GM21390 (cell line): ENCODE measurements around the gene SGCG.

Source experiments
- ATAC-seq: cut with Tn5 transposase; IDR thresholded peaks from one replicate; pipeline ENCODE4 v1.9.1; 2021; ENCODE audit not compliant: unreplicated experiment

SGCG gene

DNA sequence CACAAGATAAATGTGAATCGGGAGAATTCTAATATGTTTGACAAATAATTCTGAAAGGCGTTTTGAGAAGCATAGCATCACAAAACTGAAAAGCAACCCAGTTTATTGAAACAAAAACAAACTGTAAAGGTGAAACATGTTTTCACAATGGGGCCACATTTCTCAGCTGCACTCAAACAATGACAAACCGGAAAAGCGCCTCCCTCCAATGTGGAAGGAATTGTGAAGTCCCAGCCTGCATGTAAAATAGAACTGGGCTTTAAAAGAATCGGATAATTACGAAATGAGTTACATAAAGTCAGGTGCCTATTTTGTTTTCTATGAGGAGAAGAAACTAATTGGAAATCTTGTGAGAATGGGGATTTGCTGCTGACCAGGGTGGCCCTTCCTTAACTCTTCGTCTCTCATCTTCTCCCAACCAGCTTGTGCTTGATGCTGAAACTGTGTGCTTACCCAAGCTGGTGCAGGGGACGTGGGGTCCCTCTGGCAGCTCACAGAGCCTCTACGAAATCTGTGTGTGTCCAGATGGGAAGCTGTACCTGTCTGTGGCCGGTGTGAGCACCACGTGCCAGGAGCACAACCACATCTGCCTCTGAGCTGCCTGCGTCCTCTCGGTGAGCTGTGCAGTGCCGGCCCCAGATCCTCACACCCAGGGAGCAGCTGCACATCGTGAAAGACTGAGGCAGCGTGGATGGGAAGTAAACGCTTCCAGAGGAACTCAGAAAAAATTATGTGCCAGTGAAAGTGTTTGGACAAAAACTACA, 143.3 kb downstream of the SGCG start:
- no peak for ATAC-seq

DNA sequence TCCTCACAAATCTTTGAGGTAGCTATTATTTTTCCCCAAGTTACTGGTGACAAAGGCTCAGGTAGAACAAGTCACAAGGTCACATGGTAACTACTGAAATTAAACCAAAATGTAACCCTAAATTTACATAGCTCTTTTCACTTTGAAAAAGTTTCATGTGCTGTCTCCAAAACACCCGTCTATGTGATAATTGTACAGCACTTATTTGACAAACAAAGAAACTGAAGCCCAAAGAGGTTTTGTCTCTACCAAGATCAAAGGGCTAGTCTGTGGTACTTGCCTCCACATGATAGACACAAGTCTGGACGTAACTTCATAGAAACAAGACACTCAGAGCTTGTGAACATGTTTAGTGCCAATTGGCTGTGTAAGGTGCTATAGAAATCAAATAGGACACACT, 144.4 kb downstream of the SGCG start:
- ATAC-seq = no peak

DNA sequence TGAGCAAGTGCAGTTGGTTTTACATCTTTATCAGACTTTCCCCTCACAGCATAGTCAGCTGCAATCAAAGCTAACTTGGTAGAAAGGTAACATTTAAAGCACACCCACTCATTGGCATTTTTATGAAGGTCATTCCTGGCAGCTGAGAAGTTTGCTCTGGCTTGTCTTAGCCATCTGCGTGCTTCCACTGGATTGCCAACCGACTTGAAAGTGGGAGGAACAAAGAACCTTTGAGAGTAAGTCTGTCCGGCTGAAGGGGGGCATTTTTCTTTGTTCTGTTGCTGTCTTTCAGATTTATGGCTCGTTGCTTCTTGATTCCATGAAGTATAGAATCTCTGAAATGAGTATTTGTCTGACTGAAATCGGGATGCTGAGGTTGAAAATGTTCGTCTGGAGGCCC, 149.6 kb downstream of the SGCG start:
- ATAC-seq = no peak

DNA sequence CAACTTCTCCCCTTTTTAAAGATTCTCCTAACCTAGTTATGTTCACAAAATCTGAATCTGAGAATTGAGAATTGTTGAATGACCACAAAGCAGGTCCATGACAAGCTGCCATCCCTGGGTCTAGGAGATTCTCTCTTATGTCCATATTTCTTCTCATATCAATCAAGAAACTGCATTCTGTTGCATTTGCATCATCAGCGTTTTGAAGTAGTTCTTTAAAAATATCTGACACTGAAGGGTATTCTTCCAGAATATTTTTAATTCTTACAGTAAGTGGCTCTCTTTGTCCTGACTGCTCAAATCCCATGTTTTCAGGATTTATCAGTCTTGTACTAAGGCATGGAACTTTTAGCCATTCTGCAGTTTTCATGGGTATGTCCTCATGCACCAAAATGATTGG, 158.4 kb downstream of the SGCG start:
- no peak for ATAC-seq

DNA sequence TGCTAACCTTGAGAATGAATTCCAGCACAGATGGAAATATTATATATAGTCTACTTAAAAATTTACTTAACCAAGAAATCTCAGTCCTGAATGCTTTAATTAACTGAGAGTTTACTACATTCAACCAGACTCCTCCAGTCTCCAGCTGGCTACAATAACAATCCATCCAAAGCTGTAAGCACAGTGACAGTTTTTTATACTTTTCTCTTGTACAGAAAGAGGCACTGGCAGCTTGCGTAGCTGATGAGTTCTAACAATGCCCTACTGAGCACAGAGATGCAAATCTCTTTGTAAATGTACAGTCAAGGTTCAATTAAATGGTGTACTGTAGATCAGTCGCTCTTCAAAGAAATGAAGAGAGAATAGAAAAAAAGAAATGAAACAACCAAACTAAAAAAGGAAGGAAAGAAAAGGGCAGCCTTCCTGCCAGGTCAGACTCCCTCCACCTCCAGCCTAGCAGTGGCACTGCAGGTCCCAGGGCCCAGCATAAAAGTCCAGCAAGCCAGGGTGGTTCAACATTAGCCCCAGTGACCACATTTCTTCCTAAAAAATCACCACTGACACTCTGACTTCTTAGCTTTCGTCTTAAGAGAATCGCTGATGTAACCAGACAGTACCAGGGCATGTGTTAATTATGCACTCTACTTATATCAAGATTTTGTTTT, 164.3 kb downstream of the SGCG start:
- no peak for ATAC-seq

DNA sequence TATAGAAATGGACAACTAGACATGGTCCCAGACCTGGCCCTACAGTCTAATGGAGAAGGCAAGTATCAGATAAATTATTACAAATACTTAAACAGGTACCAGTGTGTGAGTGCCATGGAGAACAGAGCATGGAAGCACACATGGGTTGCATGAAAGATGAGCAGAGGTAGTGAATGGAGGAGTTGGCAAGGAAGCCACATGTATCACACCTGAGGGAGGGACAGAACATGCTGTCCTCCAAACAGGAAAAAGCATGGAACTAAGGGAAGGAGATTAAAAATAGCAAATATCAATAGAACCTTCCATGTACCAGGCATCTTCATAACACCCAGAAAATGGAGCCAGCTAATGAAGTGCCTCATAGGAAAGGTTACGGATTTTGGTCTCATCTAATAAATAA, 166.8 kb downstream of the SGCG start:
- ATAC-seq = no peak

DNA sequence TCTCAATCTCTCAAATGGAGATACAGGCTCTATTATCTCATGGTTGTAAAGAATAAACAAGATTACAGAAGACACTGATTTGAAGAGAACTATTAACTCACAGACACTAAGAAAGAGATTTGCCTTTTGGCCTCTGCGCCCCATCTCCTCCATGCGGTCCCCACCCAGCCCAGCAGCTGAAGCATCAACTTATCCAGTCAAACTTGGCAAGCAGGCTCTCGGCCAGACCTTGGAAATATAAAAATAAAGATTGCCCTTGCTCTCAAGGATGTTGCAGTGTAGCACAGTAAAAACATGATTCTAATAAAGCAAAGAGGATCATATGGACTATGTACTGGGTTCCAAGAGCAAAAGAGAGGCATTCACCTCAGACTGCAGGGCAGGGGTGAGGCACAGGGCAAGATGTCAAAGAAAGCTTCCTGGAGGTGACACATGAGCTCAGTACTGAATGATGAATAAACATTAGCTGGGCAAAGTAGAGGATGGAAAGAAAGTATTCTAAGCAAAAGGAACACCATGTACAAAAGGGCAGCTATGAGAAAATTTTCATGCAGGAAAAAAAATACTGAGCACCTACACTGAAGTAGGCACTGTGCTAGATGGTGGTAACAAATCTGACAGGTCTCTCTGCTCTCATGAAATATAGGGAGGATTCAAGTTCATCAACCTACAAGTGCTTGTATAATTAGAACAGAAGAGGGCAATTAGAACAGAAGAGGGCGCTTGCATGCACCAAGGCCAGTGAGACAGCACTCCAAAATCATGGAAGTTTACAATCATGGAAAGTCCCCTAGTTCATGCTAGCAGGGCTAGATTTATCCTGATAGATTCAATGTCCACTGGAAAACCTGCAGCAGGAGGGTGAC, 167.7 kb downstream of the SGCG start:
- no peak for ATAC-seq

DNA sequence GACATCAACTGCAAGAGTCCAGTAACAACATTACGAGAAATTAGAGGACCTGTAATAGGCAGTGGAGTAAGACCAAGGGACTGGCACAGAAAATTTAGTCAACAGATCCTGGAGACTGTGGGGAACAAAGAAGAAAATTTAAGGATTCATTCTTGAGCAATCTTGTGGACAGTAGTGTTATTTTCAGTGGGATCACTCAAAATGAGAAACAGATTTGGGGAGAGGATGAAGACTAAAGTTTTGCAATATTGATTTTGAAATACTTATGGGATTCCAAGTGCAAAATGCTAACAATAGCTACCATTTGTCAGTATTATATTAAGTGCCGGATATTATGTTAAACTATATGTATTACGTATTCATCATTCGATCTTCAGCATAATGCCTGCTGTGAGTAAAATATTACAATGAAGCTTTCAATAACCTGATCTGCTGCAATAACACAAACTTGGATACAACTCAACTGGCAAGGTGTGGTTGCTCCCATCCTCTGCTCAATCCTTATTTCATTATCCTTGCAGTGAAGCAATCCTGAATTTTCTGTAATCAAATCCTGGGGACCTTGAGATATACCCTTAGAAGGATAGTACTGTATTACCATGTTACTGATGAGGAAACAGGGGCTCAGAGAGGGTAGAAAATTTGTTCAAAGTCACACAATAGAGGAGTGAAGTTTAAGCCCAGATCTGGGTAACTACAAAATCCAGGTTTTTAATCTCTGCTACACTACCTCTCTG, 168.6 kb downstream of the SGCG start:
- ATAC-seq = no peak

DNA sequence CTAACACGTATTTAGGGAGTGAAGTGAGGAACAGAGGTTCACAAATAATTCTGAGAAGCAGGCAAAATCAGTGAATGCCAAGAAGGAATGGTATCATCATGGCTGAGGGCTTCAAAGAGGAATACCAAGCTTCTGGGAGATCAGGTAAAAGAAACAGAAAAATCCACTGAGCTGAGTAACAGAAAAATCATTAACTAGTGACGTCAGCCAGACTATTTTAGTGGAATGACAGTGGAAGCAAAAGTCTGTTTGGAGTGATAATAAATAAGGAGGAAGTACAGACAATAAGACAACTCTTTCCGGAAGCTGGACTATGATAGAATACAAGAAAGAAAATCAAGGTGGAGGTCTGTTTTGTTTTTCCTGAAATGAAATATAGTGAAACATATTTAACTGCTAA, 169.2 kb downstream of the SGCG start:
- ATAC-seq = no peak

DNA sequence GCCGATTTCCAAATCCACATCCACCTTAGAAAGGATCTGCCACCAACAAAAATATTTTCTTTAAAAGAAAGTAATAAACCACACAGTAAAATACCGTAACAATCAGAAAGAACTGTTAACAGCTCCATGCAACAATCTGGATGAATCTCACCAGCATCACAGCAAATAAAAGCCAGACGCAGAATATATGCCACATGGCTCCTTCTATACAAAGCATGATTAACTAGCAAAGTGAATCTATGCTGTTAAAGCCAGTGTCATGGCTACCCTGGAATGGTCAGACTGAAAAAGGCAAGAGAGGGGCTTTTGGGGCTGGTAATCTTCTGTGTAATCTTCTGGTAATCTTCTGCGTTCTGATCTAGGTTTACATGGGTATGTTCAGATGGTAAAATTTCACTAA, 171.4 kb downstream of the SGCG start:
- ATAC-seq = no peak

DNA sequence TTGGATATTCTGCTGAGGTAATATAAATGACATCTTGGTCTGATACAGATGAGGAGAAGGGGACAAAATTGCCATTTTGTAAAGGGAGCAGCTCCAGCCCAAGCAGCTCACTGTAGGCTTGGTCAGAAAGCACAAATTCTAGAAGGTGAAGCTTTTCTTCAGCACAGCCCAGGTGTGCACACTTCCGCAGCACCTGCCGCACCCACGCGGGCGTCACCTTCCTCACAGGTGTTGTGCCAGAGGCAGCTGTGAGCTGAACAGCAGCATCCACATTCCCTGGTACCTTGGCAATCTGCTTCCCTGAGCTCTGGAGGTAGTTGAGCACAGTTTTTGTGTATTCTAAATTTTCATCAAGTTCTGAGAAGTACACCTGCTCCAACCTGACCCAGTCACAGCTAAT, 173.7 kb downstream of the SGCG start:
- ATAC-seq = no peak

DNA sequence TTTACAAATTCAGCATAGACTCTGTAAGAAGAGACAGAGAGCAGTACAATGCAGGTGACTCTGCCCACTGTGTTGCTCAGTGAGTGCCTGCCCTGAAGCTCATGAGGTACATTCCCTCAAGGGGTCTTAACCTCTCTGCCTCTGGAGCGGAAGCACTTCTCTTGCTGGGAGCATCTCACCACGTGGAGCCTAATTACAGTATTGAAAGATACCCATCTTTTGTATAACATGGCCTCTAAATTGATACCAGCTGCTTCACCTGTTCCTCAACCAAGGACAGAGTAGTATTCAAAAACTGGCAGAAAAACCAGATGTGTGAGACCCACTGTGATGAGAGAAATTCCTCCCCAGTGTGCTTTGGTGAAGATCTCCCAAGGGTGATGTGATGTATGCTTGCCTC, 175.6 kb downstream of the SGCG start:
- no peak for ATAC-seq

DNA sequence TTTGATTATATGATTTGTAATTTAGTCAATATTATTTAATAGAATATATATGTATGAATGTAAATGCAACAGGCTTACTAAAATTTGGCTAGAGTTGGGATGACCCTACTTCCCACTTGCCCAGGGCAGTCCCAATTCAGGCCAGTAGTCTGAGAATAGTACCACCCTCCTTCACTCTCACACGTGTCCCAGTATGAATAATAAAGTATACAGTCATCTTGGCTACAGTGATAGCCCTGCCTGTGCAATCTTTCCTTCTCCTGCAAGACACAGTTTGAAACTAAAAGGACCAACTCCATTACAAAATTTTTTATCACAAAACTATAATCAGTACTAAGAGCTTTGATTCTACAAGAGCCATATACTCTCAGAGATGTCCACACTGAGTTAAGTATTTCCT, 176.6 kb downstream of the SGCG start:
- ATAC-seq = no peak

DNA sequence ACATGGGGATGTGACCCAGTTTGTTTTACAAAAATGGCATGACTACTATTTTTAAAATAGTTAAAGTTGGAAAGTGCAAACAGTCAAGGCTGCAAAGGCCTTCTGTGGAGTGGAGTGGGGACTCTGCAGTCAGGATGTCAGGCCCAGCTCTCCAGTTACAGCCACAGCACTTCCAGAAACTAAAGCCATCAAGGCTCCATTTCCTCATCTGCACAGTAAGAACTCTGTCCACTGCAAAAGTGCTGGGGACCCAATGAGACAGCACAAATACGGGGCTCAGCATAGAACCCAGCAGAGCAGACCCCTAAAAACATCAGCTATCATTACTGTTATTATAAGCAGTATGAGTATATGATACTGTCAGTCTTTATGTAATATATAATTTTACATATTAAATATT, 179.1 kb downstream of the SGCG start:
- ATAC-seq = no peak

DNA sequence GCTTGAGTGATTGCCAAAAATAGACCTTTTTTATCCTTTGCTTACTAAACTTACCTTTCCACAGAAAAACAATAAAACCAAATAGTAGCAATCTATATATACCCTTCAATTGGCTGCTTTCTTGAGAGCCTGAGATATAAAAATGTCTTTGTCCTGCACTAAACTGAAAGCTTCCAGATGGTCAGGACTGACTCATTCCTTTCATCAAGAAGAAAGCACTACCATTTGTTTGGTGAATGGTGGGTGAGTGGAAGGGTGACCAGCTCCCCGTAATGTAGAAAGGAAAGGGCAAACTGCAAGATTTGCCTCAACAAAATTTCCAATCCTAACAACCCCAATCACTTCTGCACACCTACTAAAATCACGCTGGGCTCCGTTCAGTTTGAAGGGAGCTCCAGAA, 184.9 kb downstream of the SGCG start:
- no peak for ATAC-seq

DNA sequence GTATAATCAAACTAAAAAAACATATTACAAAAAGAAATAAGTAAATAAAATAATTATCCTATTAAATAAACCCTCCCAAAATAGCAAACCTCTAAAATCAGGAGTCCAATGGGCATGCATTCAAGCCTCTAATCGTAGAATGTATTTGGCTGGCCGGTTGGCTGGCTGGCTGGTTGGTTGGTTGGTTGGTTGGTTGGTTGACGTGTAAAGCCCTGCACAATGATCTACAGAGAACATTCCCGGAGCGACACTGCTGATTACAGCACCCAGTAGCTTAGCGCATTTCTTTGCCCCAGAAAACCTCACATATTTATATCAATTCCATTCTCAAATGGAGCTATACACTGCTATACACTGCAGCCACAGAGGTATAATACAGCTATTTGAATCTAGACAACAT, 187.1 kb downstream of the SGCG start:
- ATAC-seq = no peak

DNA sequence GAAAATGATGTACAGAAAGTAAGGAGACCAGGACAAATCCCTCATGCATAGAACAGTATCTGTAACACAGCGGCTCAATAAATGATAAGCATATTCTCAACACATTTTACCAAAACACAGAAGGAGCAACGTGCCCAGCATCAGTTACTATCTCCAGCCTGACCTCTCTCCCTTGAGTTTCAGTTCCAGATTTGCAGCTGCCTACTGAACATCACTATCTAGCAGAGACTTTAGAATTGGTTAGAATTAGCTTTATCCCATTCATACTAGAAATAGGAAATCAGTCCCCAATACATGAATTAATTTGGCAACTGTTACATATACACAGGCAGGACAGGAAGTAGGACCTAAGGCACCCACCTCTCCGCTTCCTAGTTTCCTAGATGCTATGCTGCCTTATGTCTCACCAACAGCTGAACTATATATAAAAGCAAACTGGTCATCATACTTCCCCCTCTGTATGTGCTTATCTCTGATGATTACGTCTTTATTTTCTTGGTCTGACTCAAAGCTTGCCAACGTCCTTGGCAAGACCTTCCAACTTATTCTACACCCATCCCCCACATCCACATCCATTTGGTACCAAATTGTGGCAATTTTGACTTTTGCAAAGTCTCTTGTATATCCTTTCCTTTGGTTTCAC, 191.6 kb downstream of the SGCG start:
- no peak for ATAC-seq
